ENCODE data around the gene SDC4.

GRCh38 chr20:45368221-45368980, 20.2 kb upstream of the SDC4 start:
- TF ChIP-seq ZNF10 (tag by site-specific recombination; IDR thresholded peaks at IDR 0.05) (no peak), CTCF (tag by site-specific recombination; IDR thresholded peaks at IDR 0.05) (no peak), ZNF174 (tag by site-specific recombination; IDR thresholded peaks at IDR 0.05) (no peak)

Data from HEK293 (cell line).